Ishikawa (cell line): ENCODE data around the gene IL36RN.

Experiments used
- CEBPB ChIP-seq: IDR thresholded peaks from 2 replicates; pipeline ENCODE4 v1.6.1; 2012
- CREB1 ChIP-seq: IDR thresholded peaks from 2 replicates; pipeline ENCODE4 v1.6.1; 2012; ENCODE audit warnings: low read depth
- EGR1 ChIP-seq: IDR thresholded peaks from 2 replicates; pipeline ENCODE4 v1.6.1; 2012
- EP300 ChIP-seq: IDR thresholded peaks from 2 replicates; pipeline ENCODE4 v1.6.1; 2012; ENCODE audit warnings: borderline replicate concordance
- FOXM1 ChIP-seq: IDR thresholded peaks from 2 replicates; pipeline ENCODE4 v1.6.1; 2012; ENCODE audit warnings: low read depth, borderline replicate concordance
- NFIC ChIP-seq: IDR thresholded peaks from 2 replicates; pipeline ENCODE4 v1.6.1; 2012
- RAD21 ChIP-seq: IDR thresholded peaks from 2 replicates; pipeline ENCODE4 v1.6.1; 2012; ENCODE audit warnings: low read depth
- TAF1 ChIP-seq: IDR thresholded peaks from 2 replicates; pipeline ENCODE4 v1.6.1; 2012; ENCODE audit warnings: low read depth, mild to moderate bottlenecking
- TCF12 ChIP-seq: IDR thresholded peaks from 2 replicates; pipeline ENCODE4 v1.6.1; 2012; ENCODE audit warnings: low read depth
- TEAD4 ChIP-seq: IDR thresholded peaks from 2 replicates; pipeline ENCODE4 v1.6.1; 2012
- USF1 ChIP-seq: IDR thresholded peaks from 2 replicates; pipeline ENCODE4 v1.6.1; 2012
- YY1 ChIP-seq: IDR thresholded peaks from 2 replicates; pipeline ENCODE4 v1.6.1; 2012; ENCODE audit warnings: low read depth
- ZBTB7A ChIP-seq: IDR thresholded peaks from 2 replicates; pipeline ENCODE4 v1.6.1; 2012; ENCODE audit warnings: low read depth
- TF ChIP-seq, protein P1 (sequence below): IDR thresholded peaks from 2 replicates; pipeline ENCODE4 v1.6.1; 2012; ENCODE audit warnings: low read depth, mild to moderate bottlenecking
- TF ChIP-seq, protein P2 (sequence below): IDR thresholded peaks from 2 replicates; pipeline ENCODE4 v1.6.1; 2012

IL36RN gene

DNA sequence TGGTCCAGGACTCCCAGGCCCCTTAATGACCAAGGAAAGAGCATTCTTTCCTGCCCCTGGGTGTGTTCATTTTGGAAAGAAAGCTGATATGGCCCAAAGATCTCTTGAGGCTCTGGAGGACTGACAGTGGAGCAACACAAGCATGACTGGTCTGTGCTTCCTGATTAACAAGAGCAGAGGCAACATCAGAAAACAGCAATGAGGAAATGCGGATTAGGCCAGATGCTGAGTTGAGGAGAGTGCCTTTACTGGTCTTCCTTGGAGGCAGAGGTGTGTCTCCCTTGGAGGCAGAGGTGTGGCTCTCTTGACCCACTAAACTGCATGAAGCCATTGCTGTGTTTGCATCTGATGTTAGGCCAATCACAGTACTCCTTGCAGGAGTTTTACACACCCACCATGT lies 26.3 kb upstream of the IL36RN start:
- TF ChIP-seq TAF1 (no peak), ZBTB7A (no peak), USF1 (no peak), EGR1 (no peak), YY1 (no peak), TCF12 (no peak), FOXM1 (no peak), RAD21 (no peak), CREB1 (no peak), CEBPB (no peak), TEAD4 (no peak), EP300 (no peak), NFIC (no peak)
- TF ChIP-seq, protein P1, sequence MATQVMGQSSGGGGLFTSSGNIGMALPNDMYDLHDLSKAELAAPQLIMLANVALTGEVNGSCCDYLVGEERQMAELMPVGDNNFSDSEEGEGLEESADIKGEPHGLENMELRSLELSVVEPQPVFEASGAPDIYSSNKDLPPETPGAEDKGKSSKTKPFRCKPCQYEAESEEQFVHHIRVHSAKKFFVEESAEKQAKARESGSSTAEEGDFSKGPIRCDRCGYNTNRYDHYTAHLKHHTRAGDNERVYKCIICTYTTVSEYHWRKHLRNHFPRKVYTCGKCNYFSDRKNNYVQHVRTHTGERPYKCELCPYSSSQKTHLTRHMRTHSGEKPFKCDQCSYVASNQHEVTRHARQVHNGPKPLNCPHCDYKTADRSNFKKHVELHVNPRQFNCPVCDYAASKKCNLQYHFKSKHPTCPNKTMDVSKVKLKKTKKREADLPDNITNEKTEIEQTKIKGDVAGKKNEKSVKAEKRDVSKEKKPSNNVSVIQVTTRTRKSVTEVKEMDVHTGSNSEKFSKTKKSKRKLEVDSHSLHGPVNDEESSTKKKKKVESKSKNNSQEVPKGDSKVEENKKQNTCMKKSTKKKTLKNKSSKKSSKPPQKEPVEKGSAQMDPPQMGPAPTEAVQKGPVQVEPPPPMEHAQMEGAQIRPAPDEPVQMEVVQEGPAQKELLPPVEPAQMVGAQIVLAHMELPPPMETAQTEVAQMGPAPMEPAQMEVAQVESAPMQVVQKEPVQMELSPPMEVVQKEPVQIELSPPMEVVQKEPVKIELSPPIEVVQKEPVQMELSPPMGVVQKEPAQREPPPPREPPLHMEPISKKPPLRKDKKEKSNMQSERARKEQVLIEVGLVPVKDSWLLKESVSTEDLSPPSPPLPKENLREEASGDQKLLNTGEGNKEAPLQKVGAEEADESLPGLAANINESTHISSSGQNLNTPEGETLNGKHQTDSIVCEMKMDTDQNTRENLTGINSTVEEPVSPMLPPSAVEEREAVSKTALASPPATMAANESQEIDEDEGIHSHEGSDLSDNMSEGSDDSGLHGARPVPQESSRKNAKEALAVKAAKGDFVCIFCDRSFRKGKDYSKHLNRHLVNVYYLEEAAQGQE = no peak
- TF ChIP-seq, protein P2, sequence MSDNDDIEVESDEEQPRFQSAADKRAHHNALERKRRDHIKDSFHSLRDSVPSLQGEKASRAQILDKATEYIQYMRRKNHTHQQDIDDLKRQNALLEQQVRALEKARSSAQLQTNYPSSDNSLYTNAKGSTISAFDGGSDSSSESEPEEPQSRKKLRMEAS = no peak

DNA sequence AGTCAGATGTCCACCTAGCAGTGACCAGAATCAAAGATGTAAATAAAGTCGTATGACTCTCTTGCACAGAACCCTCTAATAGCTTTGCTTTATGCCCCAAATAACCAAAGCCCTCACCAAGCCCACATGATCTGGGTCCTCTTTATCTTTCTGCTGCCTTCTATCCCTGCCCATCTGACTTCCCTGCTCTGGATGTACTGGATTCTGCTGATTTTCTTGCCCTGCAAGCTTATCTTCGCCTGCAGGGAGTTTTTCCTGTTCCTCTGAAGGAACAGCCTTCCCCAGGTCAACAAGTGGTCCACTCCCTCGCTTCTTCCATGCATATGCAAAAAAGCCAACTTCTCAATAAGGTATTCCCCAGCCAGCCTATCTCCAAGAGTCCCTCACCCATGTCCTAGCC lies 25.0 kb upstream of the IL36RN start:
- TF ChIP-seq CEBPB = no peak
- TF ChIP-seq, protein P2 = no peak
- no peak for TF ChIP-seq RAD21
- TF ChIP-seq CREB1 = no peak
- TF ChIP-seq ZBTB7A = no peak
- no peak for TF ChIP-seq EP300
- TF ChIP-seq EGR1 = no peak
- no peak for TF ChIP-seq TAF1
- TF ChIP-seq FOXM1 = no peak
- no peak for TF ChIP-seq YY1

- TF ChIP-seq CEBPB (no peak), CREB1 (no peak), FOXM1 (no peak), USF1 (no peak), TEAD4 (no peak), ZBTB7A (no peak), YY1 (no peak), EP300 (no peak), EGR1 (no peak), NFIC (no peak)
Measured at GRCh38 chr2:113036763-113037162, 22.2 kb upstream of the IL36RN start.

DNA sequence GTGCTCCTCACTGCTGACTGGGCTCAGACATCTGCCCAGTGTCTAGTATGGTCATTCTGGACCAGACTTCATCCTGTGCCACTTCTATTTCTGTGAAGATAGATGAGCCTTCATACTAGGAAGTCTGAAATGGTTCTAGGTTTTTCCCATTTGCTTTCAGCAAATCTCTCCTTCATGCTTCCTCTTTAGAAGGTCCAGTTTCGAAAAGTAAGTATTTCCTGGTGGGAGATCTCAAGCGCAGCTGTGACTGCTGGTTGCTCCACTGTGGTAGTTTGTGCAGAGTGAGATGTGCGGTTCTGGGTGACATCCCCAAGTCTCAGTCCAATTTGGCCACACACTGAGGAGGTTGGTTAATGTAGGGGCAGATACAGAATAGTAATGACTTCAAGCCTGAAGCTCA lies 20.7 kb upstream of the IL36RN start:
- no peak for TF ChIP-seq YY1
- no peak for TF ChIP-seq TAF1
- TF ChIP-seq NFIC = no peak
- no peak for TF ChIP-seq CREB1
- no peak for TF ChIP-seq EGR1

GRCh38 chr2:113039158-113039557 lies 19.8 kb upstream of the IL36RN start:
- TF ChIP-seq RAD21 = no peak
- no peak for TF ChIP-seq USF1
- TF ChIP-seq CEBPB = no peak

- TF ChIP-seq EP300 (no peak), NFIC (no peak), TAF1 (no peak), TEAD4 (no peak), RAD21 (no peak), YY1 (no peak), FOXM1 (no peak), CREB1 (no peak), ZBTB7A (no peak), EGR1 (no peak), CEBPB (no peak), USF1 (no peak), TCF12 (no peak)
- TF ChIP-seq, protein P2 = no peak
- TF ChIP-seq, protein P1 = no peak
Measured at GRCh38 chr2:113039719-113040118, 19.3 kb upstream of the IL36RN start.
